Stromal cell of bone marrow (primary cell): Measurements from ENCODE around the gene CAPN11.
"Not testable (repeated sequence)": the region's sequence is repeated elsewhere in the genome, so short reads cannot be mapped to it uniquely, and the experiment has no call there.

ENCODE experiments used
- DNase-seq: peaks from one replicate; pipeline ENCODE4 v3.0.0-alpha.2; 2012; ENCODE audit warnings: low read depth

The CAPN11 gene

DNA sequence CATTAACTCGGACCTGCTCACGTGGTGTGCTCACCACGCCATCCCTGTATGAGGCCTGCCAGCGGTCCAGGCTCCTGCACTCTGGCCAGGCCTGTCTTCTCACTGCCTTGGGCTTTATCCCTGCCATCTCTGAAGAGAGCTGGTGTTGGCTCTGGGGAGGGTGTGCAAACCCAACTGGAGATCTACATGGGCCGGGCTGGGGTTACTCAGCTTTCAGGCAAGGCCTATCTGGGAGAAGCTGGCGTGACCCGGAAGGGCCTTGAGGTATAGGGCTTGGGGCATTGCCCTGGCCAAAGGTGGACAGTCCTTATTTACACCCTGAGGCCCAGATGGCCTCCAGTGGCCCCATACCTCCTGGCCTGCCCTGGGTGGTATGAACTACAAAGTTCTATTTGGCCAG lies 69.8 kb downstream of the CAPN11 start:
- no peak for DNase-seq

DNA sequence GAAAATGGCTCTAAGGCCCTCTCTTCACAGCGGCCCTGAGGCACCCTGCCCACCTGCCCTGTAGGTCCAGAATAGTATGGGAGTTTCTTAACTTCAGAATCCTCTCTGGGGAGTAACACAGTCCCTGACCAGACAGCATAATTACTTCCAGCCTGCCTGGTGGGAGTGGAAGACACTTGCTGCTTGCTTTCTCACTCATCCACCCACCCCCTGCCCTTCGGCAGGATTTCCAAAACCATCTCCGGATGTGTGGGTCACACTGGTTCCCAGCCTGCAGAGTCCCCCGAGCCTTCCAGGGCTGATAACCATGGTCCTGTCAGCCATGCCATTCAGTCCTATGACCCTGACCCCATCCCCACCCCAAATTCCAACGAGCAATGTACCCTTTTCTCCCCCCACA lies 70.2 kb downstream of the CAPN11 start:
- no peak for DNase-seq

DNA sequence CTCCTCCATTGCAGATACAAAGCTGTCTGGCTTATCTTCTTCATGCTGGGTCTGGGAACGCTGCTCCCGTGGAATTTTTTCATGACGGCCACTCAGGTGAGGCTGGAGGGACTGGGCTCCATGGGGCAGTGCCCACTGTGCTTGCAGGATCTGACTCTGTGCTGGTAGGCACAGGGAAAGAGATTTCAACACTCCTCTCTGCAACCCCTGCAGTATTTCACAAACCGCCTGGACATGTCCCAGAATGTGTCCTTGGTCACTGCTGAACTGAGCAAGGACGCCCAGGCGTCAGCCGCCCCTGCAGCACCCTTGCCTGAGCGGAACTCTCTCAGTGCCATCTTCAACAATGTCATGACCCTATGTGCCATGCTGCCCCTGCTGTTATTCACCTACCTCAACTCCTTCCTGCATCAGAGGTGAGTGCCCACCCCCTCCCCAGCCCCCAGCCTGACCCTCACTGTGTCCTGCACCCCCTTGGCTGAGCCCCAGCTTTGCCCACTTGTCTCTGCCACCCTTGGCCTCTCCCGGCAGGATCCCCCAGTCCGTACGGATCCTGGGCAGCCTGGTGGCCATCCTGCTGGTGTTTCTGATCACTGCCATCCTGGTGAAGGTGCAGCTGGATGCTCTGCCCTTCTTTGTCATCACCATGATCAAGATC lies 70.9 kb downstream of the CAPN11 start:
- no peak for DNase-seq

DNA sequence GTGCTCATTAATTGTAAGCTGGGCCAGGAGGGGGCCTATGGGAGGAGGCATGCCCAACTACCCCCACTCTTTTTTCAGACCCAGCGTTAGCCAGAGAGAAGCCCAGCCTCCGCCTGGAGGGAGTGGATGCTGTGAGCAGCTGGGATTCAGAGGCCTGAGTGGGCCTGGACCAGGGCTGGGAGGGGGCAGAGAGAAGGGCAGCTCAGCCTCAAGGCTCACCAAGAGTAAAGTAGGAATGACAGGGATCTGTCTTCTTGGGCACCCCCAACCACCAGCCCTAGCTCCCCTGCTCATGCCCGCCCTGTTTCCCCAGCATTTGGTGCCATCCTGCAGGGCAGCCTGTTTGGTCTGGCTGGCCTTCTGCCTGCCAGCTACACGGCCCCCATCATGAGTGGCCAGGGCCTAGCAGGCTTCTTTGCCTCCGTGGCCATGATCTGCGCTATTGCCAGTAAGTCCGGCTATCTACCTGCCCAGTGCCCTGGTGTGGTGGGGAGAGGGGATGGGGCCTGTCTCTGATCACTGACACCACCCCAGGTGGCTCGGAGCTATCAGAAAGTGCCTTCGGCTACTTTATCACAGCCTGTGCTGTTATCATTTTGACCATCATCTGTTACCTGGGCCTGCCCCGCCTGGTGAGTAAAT lies 71.5 kb downstream of the CAPN11 start:
- no peak for DNase-seq

DNA sequence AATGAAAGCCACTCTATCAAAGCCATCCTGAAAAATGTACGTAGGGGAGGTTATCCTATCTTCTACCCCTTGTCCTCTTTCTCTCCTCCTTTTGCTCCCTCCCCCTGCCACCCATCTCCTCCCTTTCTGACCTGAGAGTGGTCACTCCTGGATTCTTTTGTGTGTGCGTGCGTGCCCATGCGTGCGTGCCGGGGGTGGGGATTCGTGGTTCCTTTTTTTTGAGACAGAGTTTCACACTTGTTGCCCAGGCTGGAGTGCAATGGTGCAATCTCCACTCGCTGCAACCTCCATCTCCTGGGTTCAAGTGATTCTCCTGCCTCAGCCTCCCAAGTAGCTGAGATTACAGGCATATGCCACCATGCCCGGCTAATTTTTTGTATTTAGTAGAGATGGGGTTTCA lies 72.8 kb downstream of the CAPN11 start:
- not testable (repeated sequence) for DNase-seq

DNA sequence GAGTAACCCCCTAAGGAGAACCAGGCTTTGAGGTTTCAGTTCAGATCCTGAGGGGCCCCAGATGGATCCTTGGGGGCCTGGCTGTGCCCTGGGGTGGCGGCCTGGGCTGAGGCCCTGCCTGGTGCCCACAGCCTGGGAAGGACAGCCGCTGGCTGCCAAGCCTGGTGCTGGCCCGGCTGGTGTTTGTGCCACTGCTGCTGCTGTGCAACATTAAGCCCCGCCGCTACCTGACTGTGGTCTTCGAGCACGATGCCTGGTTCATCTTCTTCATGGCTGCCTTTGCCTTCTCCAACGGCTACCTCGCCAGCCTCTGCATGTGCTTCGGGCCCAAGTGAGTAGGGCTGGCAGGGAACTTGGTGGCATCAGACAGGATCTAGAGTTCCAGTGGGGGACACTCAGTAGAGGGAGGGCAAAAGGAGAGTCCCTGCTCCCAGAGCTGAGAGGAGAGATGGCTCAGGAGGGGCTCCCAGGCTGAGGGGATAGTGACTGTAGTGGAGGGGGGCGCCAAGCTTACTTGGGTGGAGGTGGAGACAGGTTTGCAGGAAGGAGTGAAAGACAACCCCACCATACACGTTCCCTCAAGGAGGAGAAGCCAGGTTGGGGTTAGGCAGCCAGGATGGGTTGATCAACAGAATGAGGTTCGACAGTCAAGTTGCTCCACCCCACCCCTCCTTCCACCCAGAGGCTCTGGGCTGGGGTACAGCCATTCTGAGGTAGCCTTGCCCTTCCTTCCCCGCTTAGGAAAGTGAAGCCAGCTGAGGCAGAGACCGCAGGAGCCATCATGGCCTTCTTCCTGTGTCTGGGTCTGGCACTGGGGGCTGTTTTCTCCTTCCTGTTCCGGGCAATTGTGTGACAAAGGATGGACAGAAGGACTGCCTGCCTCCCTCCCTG lies 74.3 kb downstream of the CAPN11 start:
- no peak for DNase-seq

DNA sequence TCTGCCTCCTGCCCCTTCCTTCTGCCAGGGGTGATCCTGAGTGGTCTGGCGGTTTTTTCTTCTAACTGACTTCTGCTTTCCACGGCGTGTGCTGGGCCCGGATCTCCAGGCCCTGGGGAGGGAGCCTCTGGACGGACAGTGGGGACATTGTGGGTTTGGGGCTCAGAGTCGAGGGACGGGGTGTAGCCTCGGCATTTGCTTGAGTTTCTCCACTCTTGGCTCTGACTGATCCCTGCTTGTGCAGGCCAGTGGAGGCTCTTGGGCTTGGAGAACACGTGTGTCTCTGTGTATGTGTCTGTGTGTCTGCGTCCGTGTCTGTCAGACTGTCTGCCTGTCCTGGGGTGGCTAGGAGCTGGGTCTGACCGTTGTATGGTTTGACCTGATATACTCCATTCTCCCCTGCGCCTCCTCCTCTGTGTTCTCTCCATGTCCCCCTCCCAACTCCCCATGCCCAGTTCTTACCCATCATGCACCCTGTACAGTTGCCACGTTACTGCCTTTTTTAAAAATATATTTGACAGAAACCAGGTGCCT lies 75.0 kb downstream of the CAPN11 start:
- no peak for DNase-seq
